Measurements from ENCODE around the gene SLC9A5. TPM values are rescaled to one million over a fixed set of nuclear protein-coding genes. Genes with fewer than 3 reads are reported as not detected.

Gene SLC9A5
- polyA plus RNA-seq, 2 of the 4 experiments (the other 2 are of a cell fraction) = 0.83 to 2.5 TPM

- no peak for TF ChIP-seq E2F6 (IDR thresholded peaks at IDR 0.05; ENCODE audit: borderline replicate concordance, low read depth)
- no peak for TF ChIP-seq HEYL (CRISPR knock-in tag; IDR thresholded peaks at IDR 0.05)
- TF ChIP-seq POLR2AphosphoS2 (conservative IDR thresholded peaks at IDR 0.05; ENCODE audit: low read length) = no peak
- no peak for TF ChIP-seq BCL3 (IDR thresholded peaks at IDR 0.05)
Measured at GRCh38 chr16:67238806-67239470, 9.8 kb upstream of the SLC9A5 start (continued).

- WGBS (ENCODE audit: missing lambda C conversion rate) = 85% methylated on average over 4 of the region's 4 CpGs
- no peak for DNase-seq (ENCODE audit: low read depth in 1 of 2, low spot score in 1 of 2)
- no peak for ATAC-seq
- Histone ChIP-seq H3K27ac (peak overlapping the region; percentile 91 to 97), H3K9me3 (no peaks in the 10 kb centered on the region), H3K4me3 (no peak overlapping the region), H3K4me2 (peak overlapping the region; percentile 57), H3K4me1 (peaks cover 56% of the 10 kb centered on the region)
- no peak for TF ChIP-seq HOXB13 (CRISPR knock-in tag; IDR thresholded peaks at IDR 0.05; ENCODE audit: low read depth)
- peak; percentile 55 for TF ChIP-seq MAFK (IDR thresholded peaks at IDR 0.05; ENCODE audit: partially characterized antibody)
- no peak for TF ChIP-seq CBX8 (IDR thresholded peaks at IDR 0.05)
- TF ChIP-seq ESRRA (IDR thresholded peaks at IDR 0.05; ENCODE audit: borderline replicate concordance, low read length) = no peak
- CTCF ChIA-PET = interaction anchor here (1.2 to 9.7 kb wide), 3 partner anchors 7 to 32 kb away, joined by 3 to 138 read pairs (median 3); partner anchors contain the start of gene TMEM208
- POLR2A ChIA-PET = interaction anchor here (0.7 kb wide), 2 partner anchors 11 to 14 kb away, joined by 4 to 7 read pairs; partner anchors contain the start of gene TMEM208
- FAIRE-seq = no peak
Measured at GRCh38 chr16:67240506-67240905, 8.3 kb upstream of the SLC9A5 start.

DNA sequence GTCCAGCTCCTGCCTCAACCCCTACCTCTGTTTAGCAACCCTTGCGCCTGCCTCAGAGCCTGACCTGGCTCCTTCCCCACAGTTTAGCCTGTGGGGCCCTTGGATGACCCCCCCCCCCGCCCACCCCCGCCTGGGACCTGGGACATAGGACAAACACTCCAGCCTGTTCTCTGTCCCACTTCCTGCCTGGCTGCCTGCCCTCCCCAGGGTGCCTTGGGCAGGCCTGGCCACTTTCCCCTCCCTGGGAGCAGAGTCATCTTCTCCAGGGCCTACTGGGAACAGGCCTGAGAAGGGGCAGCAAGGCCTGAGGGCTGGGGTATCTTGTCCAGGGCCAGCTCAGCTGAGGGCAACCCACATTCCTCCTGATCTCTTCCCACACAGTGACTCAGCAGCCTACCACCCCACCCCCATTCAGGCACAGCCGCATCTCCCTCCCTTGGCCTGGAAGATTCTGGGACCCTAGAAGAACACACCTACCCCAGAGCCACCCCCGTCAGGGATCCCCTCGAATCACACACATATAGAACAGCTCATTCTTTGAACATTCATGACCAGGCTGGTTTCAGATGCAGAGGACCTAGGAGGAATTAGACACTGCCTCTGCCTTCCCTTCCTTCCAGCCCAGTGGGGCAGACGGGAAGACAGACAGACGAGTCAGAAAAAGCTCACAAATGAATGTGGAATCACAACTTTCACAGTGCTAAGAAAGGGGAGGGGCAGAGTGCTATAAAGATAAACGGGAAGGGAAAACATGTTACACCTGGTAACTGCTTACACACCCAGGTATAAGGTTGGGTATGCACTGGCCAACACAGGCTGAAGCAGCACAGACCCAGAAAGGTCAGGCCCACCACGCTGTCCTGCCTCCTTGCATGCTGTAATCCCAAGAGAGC lies 7.5 kb upstream of the SLC9A5 start:
- TF ChIP-seq MAFK (IDR thresholded peaks at IDR 0.05; ENCODE audit: partially characterized antibody) (peak; percentile 78), CHD2 (IDR thresholded peaks at IDR 0.05; ENCODE audit: low read length, partially characterized antibody) (no peak), ZFP36 (IDR thresholded peaks at IDR 0.05; ENCODE audit: borderline replicate concordance, partially characterized antibody) (no peak), NFE2L2 (conservative IDR thresholded peaks at IDR 0.05; ENCODE audit: low read length) (peak; percentile 77), CBX2 (IDR thresholded peaks at IDR 0.05; ENCODE audit: borderline replicate concordance, low read depth) (no peak), ZSCAN20 (CRISPR knock-in tag; IDR thresholded peaks at IDR 0.05) (no peak), JUN (IDR thresholded peaks at IDR 0.05) (peak in 1 of 2 experiments; percentile 67; a peak in 2 of 5 replicates), KDM1A (IDR thresholded peaks at IDR 0.05; ENCODE audit: low read depth) (no peak), EHF (CRISPR knock-in tag; IDR thresholded peaks at IDR 0.05) (no peak), FOSB (CRISPR knock-in tag; IDR thresholded peaks at IDR 0.05) (no peak), RFX5 (IDR thresholded peaks at IDR 0.05) (peak; percentile 61; the same call in 1 of the 2 replicates), NR3C1 (IDR thresholded peaks at IDR 0.05) (no peak), TP53 (CRISPR knock-in tag; IDR thresholded peaks at IDR 0.05) (no peak), FOSL2 (IDR thresholded peaks at IDR 0.05) (no peak), FOSL2 (CRISPR knock-in tag; IDR thresholded peaks at IDR 0.05) (peak; percentile 71), MAZ (IDR thresholded peaks at IDR 0.05; ENCODE audit: borderline replicate concordance, low read depth, low read length) (no peak), ZC3H11A (IDR thresholded peaks at IDR 0.05) (no peak), MYC (IDR thresholded peaks at IDR 0.05; ENCODE audit: borderline replicate concordance, low read length) (no peak), EHMT2 (IDR thresholded peaks at IDR 0.05; ENCODE audit: low read depth) (no peak)
- TF ChIP-seq, protein P1, sequence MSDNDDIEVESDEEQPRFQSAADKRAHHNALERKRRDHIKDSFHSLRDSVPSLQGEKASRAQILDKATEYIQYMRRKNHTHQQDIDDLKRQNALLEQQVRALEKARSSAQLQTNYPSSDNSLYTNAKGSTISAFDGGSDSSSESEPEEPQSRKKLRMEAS (IDR thresholded peaks at IDR 0.05) = 0 out of 2 replicates have a peak, but pooled peaks have one; percentile 43
- Histone ChIP-seq H3K27ac (peak overlapping the region; percentile 91 to 97), H3K4me1 (peaks cover 59% of the 10 kb centered on the region), H3K4me3 (no peak overlapping the region), H3K9me3 (no peaks in the 10 kb centered on the region), H3K4me2 (peak overlapping the region; percentile 57)
- peak; percentile 74 to 76 for DNase-seq (ENCODE audit: low read depth in 1 of 2, low spot score in 1 of 2)
- peak; percentile 16 to 46; a peak in 4 of 6 replicates for ATAC-seq
- no peak for FAIRE-seq
- ChIA-PET CTCF (interaction anchor here (0.5 to 9.7 kb wide), 7 partner anchors 8 to 287 kb away, joined by 3 to 138 read pairs (median 3); partner anchors contain the start of gene TMEM208), POLR2A (interaction anchor here (0.7 to 1.4 kb wide), 3 partner anchors 10 to 14 kb away, joined by 4 to 7 read pairs (median 6); partner anchors contain the start of gene TMEM208)
- 26% methylated on average over 8 of the region's 10 CpGs for WGBS (ENCODE audit: missing lambda C conversion rate)
